ENCODE measurements around the gene PDE6G.

- TF ChIP-seq CTCF (IDR thresholded peaks at IDR 0.05; ENCODE audit: extremely low read depth in 1 of 2, insufficient read depth in 1 of 2, low read depth in 1 of 2, low read length in 2 of 2) (no peak), POLR2A (IDR thresholded peaks at IDR 0.05; ENCODE audit: low read depth, low read length) (no peak), EZH2 (IDR thresholded peaks at IDR 0.05; ENCODE audit: borderline replicate concordance, low read depth, low read length, severe bottlenecking) (no peak), POLR2AphosphoS5 (IDR thresholded peaks at IDR 0.05; ENCODE audit: insufficient read depth, low read depth, low read length) (no peak), FOS (IDR thresholded peaks at IDR 0.05; ENCODE audit: borderline replicate concordance, insufficient read depth, low read length) (no peak), MYC (IDR thresholded peaks at IDR 0.05; ENCODE audit: low read depth, low read length) (no peak), GATA2 (IDR thresholded peaks at IDR 0.05; ENCODE audit: insufficient read depth, insufficient read length, low read depth, low read length) (no peak), MAX (IDR thresholded peaks at IDR 0.05; ENCODE audit: insufficient read depth, insufficient read length) (no peak), JUN (IDR thresholded peaks at IDR 0.05; ENCODE audit: borderline replicate concordance, insufficient read depth, insufficient read length, low read depth) (no peak)
Observed at GRCh38 chr17:81603846-81604610, 52.3 kb downstream of the PDE6G start.

All from endothelial cell of umbilical vein (primary cell).